Activated CD4-positive, alpha-beta memory T cell treated with anti-CD3 and anti-CD28 coated beads, Interleukin-2, amount 10 ng/mL, durations not matched to agents 7 days and 5 days (primary cell): ENCODE data around the gene RGPD6. TPM values are rescaled to one million over a fixed set of nuclear protein-coding genes. Genes with fewer than 3 reads are reported as not detected.
"Not testable (repeated sequence)": the region's sequence is repeated elsewhere in the genome, so short reads cannot be mapped to it uniquely, and the experiment has no call there.

ENCODE experiments used
- CTCF ChIA-PET: fragments of 350-600 bp; sonication (Branson Sonifier 250); formaldehyde crosslinking; loops from one replicate; lab custom pipeline; 2021; ENCODE audit warnings: antibody characterized with exemption, inconsistent platforms; lab: Charles Lee
- POLR2A ChIA-PET: fragments of 350-600 bp; sonication (Branson Sonifier 250); formaldehyde crosslinking; loops from one replicate; lab custom pipeline; 2021; ENCODE audit warnings: antibody characterized with exemption; lab: Charles Lee
- DNase-seq: peaks from one replicate; pipeline ENCODE4 v3.0.0-alpha.2; 2020
- H3K27ac Mint-ChIP-seq: one replicate; pipeline ENCODE4 v1.8.0; 2021; ENCODE audit warnings: mild to moderate bottlenecking, mixed read lengths
- H3K27me3 Mint-ChIP-seq: one replicate; pipeline ENCODE4 v1.8.0; 2021; ENCODE audit warnings: mixed read lengths
- H3K36me3 Mint-ChIP-seq: one replicate; pipeline ENCODE4 v1.8.0; 2021; ENCODE audit warnings: low read depth, mixed read lengths
- H3K4me1 Mint-ChIP-seq: one replicate; pipeline ENCODE4 v1.8.0; 2021; ENCODE audit warnings: mixed read lengths
- H3K4me3 Mint-ChIP-seq: one replicate; pipeline ENCODE4 v1.8.0; 2021; ENCODE audit warnings: mild to moderate bottlenecking, mixed read lengths
- H3K9me3 Mint-ChIP-seq: one replicate; pipeline ENCODE4 v1.8.0; 2021; ENCODE audit warnings: mixed read lengths
- total RNA-seq, 2 experiments: library from RNA; stranded (reverse); gene quantifications; one replicate each; pipeline ENCODE4 v1.2.3, GENCODE V29; 2021

Gene RGPD6
- total RNA-seq, 2 experiments from 2014 or later = 6.1 to 7.8 TPM

- POLR2A ChIA-PET, H3K4me3 Mint-ChIP-seq, H3K9me3 Mint-ChIP-seq, CTCF ChIA-PET, H3K36me3 Mint-ChIP-seq, DNase-seq, H3K4me1 Mint-ChIP-seq, H3K27me3 Mint-ChIP-seq, H3K27ac Mint-ChIP-seq: not testable (repeated sequence)
Observed at GRCh38 chr2:110472171-110473058, 104.6 kb downstream of the RGPD6 start, which contains the start of gene LIMS4. Gene LIMS4, minus strand, starts transcription at chr2:110472816. Its CDS starts 38 bp downstream, at chr2:110472778.

- H3K4me3 Mint-ChIP-seq, POLR2A ChIA-PET, H3K27ac Mint-ChIP-seq, H3K36me3 Mint-ChIP-seq, DNase-seq, H3K4me1 Mint-ChIP-seq, H3K9me3 Mint-ChIP-seq, CTCF ChIA-PET, H3K27me3 Mint-ChIP-seq: not testable (repeated sequence)
Observed at GRCh38 chr2:110468921-110469320, 108.1 kb downstream of the RGPD6 start.

- H3K36me3 Mint-ChIP-seq, CTCF ChIA-PET, H3K4me1 Mint-ChIP-seq, H3K9me3 Mint-ChIP-seq, POLR2A ChIA-PET, H3K27me3 Mint-ChIP-seq, H3K27ac Mint-ChIP-seq, DNase-seq, H3K4me3 Mint-ChIP-seq: not testable (repeated sequence)
Observed at GRCh38 chr2:110465312-110465711, 111.7 kb downstream of the RGPD6 start.

Other genes with a start within 250 kb of the RGPD6 start
- 1 to 10 TPM; 3.3 to 3.7 TPM for gene LIMS4, start 104.4 kb downstream of the RGPD6 start, total RNA-seq
- gene BUB1, start 100.8 kb upstream of the RGPD6 start, total RNA-seq = 100 to 1,000 TPM; 114 to 120 TPM
- gene ACOXL, start 155.4 kb upstream of the RGPD6 start, total RNA-seq = under 1 TPM; 0.18 to 0.30 TPM